SK-N-SH treated with all-trans-retinoic acid at 6 μM for 48 hours (cell line): Measurements from ENCODE around the gene WNK2.

ENCODE experiments used
- ESRRG ChIP-seq: fragments of 250-450 bp; sonication (Bioruptor Pico); IDR thresholded peaks from 2 replicates; pipeline ENCODE4 v1.6.1; 2021; ENCODE audit warnings: mild to moderate bottlenecking
- ISL1 ChIP-seq: fragments of 250-450 bp; sonication (Bioruptor Pico); IDR thresholded peaks from 2 replicates; pipeline ENCODE4 v2.1.2; 2022; ENCODE audit warnings: mild to moderate bottlenecking, moderate library complexity
- OSR1 ChIP-seq: fragments of 250-450 bp; sonication (Bioruptor Pico); IDR thresholded peaks from 2 replicates; pipeline ENCODE4 v1.8.0; 2022; ENCODE audit warnings: moderate library complexity, mild to moderate bottlenecking, inconsistent platforms
- SNAI2 ChIP-seq: fragments of 250-450 bp; sonication (Bioruptor Pico); IDR thresholded peaks from 2 replicates; pipeline ENCODE4 v1.5.0; 2020; ENCODE audit warnings: mild to moderate bottlenecking, moderate library complexity
- TOX ChIP-seq: fragments of 250-450 bp; sonication (Bioruptor Pico); IDR thresholded peaks from 2 replicates; pipeline ENCODE4 v1.8.0; 2021; ENCODE audit warnings: mild to moderate bottlenecking, moderate library complexity, borderline replicate concordance
- ZNF565 ChIP-seq: fragments of 450-650 bp; formaldehyde crosslinking; conservative IDR thresholded peaks from 2 replicates; pipeline ENCODE4 v1.5.0; 2020; ENCODE audit warnings: low read depth, mild to moderate bottlenecking, moderate library complexity
- TF ChIP-seq, protein P1 (sequence below): fragments of 250-450 bp; sonication (Bioruptor Pico); IDR thresholded peaks from 2 replicates; pipeline ENCODE4 v1.8.0; 2020; ENCODE audit warnings: mild to moderate bottlenecking, moderate library complexity, borderline replicate concordance

DNA sequence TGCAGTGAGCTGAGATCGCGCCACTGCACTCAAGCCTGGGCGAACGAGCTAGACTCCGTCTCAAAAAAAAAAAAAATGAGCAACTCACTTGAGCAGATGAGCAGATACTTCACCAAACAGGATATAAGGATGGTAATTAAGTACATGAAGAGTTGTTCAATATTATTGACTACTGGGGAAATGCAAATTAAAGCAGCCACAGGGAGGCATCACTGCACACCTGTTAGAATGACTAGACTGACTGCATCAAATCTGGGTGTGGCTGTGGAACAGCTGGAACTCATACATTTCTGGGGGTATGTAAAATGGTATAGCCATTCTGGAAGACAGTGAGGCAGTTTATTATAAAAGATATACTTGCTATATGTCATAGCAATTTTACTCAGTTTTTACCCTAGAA is 93.0 kb downstream of the WNK2 start:
- TF ChIP-seq, protein P1, sequence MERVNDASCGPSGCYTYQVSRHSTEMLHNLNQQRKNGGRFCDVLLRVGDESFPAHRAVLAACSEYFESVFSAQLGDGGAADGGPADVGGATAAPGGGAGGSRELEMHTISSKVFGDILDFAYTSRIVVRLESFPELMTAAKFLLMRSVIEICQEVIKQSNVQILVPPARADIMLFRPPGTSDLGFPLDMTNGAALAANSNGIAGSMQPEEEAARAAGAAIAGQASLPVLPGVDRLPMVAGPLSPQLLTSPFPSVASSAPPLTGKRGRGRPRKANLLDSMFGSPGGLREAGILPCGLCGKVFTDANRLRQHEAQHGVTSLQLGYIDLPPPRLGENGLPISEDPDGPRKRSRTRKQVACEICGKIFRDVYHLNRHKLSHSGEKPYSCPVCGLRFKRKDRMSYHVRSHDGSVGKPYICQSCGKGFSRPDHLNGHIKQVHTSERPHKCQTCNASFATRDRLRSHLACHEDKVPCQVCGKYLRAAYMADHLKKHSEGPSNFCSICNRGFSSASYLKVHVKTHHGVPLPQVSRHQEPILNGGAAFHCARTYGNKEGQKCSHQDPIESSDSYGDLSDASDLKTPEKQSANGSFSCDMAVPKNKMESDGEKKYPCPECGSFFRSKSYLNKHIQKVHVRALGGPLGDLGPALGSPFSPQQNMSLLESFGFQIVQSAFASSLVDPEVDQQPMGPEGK (CRISPR knock-in tag), result no peak
- TF ChIP-seq OSR1 (no peak), TOX (CRISPR knock-in tag) (no peak), ISL1 (no peak), ESRRG (CRISPR knock-in tag) (no peak), ZNF565 (no peak), SNAI2 (CRISPR knock-in tag) (no peak)
